Measurements from ENCODE around the gene GATA2.

The GATA2 gene

GRCh38 chr3:128446821-128447220, 46.2 kb downstream of the GATA2 start:
- TF ChIP-seq CTCF (IDR thresholded peaks at IDR 0.05; ENCODE audit: insufficient read depth, low read length, missing control alignments) = no peak
- ChIA-PET POLR2A (no interaction called here), CTCF (no interaction called here)
- H3K4me3 ChIP-seq (ENCODE audit: low read depth, low read length) = no peak overlapping the region
- DNase-seq (ENCODE audit: low read depth, low spot score) = no peak

GRCh38 chr3:128445357-128445756, 47.6 kb downstream of the GATA2 start:
- no peak overlapping the region for H3K4me3 ChIP-seq (ENCODE audit: low read depth, low read length)
- ChIA-PET CTCF (no interaction called here), POLR2A (no interaction called here)
- no peak for TF ChIP-seq CTCF (IDR thresholded peaks at IDR 0.05; ENCODE audit: insufficient read depth, low read length, missing control alignments)
- no peak for DNase-seq (ENCODE audit: low read depth, low spot score)

- no peak for DNase-seq (ENCODE audit: low read depth, low spot score)
- H3K4me3 ChIP-seq (ENCODE audit: low read depth, low read length) = no peak overlapping the region
- TF ChIP-seq CTCF (IDR thresholded peaks at IDR 0.05; ENCODE audit: insufficient read depth, low read length, missing control alignments) = no peak
- CTCF ChIA-PET = no interaction called here
- POLR2A ChIA-PET = no interaction called here
Measured at GRCh38 chr3:128443771-128444170, 49.2 kb downstream of the GATA2 start.

GRCh38 chr3:128442949-128443348, 50.1 kb downstream of the GATA2 start:
- ChIA-PET POLR2A (no interaction called here), CTCF (interaction anchor here (1.0 to 1.5 kb wide), 3 partner anchors 15 to 162 kb away, joined by 3 to 4 read pairs (median 4); no protein-coding TSS in a partner anchor)
- H3K4me3 ChIP-seq (ENCODE audit: low read depth, low read length) = no peak overlapping the region
- DNase-seq (ENCODE audit: low read depth, low spot score) = no peak
- no peak for TF ChIP-seq CTCF (IDR thresholded peaks at IDR 0.05; ENCODE audit: insufficient read depth, low read length, missing control alignments)

GRCh38 chr3:128442070-128442469, 50.9 kb downstream of the GATA2 start:
- H3K4me3 ChIP-seq (ENCODE audit: low read depth, low read length) = no peak overlapping the region
- DNase-seq (ENCODE audit: low read depth, low spot score) = no peak
- TF ChIP-seq CTCF (IDR thresholded peaks at IDR 0.05; ENCODE audit: insufficient read depth, low read length, missing control alignments) = no peak
- ChIA-PET CTCF (interaction anchor here (1.0 to 2.3 kb wide), 7 partner anchors 10 to 265 kb away, joined by 3 to 6 read pairs (median 4); no protein-coding TSS in a partner anchor), POLR2A (no interaction called here)

- H3K4me3 ChIP-seq (ENCODE audit: low read depth, low read length) = no peak overlapping the region
- TF ChIP-seq CTCF (IDR thresholded peaks at IDR 0.05; ENCODE audit: insufficient read depth, low read length, missing control alignments) = no peak
- DNase-seq (ENCODE audit: low read depth, low spot score) = peak; percentile 17
- ChIA-PET POLR2A (no interaction called here), CTCF (interaction anchor here (1.1 to 3.3 kb wide), 4 partner anchors 10 to 43 kb away, joined by 3 to 27 read pairs (median 4); no protein-coding TSS in a partner anchor)
Measured at GRCh38 chr3:128439226-128439625, 53.8 kb downstream of the GATA2 start.

All from AG04449 (cell line).